ENCODE results near the gene ZNF664.

- TF ChIP-seq CTCF (IDR thresholded peaks at IDR 0.05 in 2 of 3, conservative IDR thresholded peaks at IDR 0.05 in 1 of 3; ENCODE audit: control insufficient read depth in 2 of 3, extremely low read depth in 1 of 3, insufficient read depth in 1 of 3, low read depth in 3 of 3, low read length in 3 of 3) (no peak), HDAC2 (IDR thresholded peaks at IDR 0.05) (no peak), ASH2L (IDR thresholded peaks at IDR 0.05; ENCODE audit: borderline replicate concordance, low read depth) (no peak), POLR2A (IDR thresholded peaks at IDR 0.05; ENCODE audit: low read depth, low read length) (no peak), FOXK2 (IDR thresholded peaks at IDR 0.05) (no peak), YY1 (IDR thresholded peaks at IDR 0.05; ENCODE audit: low read depth, low read length) (no peak), ZNF274 (IDR thresholded peaks at IDR 0.05; ENCODE audit: insufficient read depth, insufficient read length) (no peak), SPI1 (IDR thresholded peaks at IDR 0.05; ENCODE audit: borderline replicate concordance, insufficient read depth, low read depth, low read length) (no peak), ZNF384 (IDR thresholded peaks at IDR 0.05; ENCODE audit: borderline replicate concordance, low read depth, low read length) (no peak), LARP7 (IDR thresholded peaks at IDR 0.05) (no peak), RAD21 (IDR thresholded peaks at IDR 0.05; ENCODE audit: insufficient read depth, low read depth, low read length) (no peak), SREBF2 (IDR thresholded peaks at IDR 0.05; ENCODE audit: low read length) (no peak)
These were observed 61.3 kb downstream of the ZNF664 start for GRCh38 chr12:124034297-124034696.

Measured in GM12878 (cell line).